ENCODE results near the gene TRAPPC11.

- peak in 2 of 5 experiments; percentile 32 to 37 for TF ChIP-seq CTCF (IDR thresholded peaks at IDR 0.05)
- TF ChIP-seq EP300 (IDR thresholded peaks at IDR 0.05), result no peak
- no peak for TF ChIP-seq POLR2A (IDR thresholded peaks at IDR 0.05)
These were observed 62.4 kb downstream of the TRAPPC11 start for GRCh38 chr4:183721207-183722081.
